A549 (cell line): Measurements from ENCODE around the gene S1PR4.

Source experiments
- CBX8 ChIP-seq: fragments of 200-600 bp; sonication (generic); IDR thresholded peaks from 2 replicates; pipeline ENCODE4 v1.6.1; 2016
- CHD2 ChIP-seq: fragments of 150-350 bp; IDR thresholded peaks from 2 replicates; pipeline ENCODE4 v1.6.1; 2014; ENCODE audit warnings: low read length; ENCODE audit not compliant: partially characterized antibody
- CHD4 ChIP-seq: fragments of 200-600 bp; sonication (generic); IDR thresholded peaks from 2 replicates; pipeline ENCODE4 v1.6.1; 2016; ENCODE audit warnings: antibody characterized with exemption, mild to moderate bottlenecking, borderline replicate concordance
- CTCF ChIP-seq: fragments of >200 bp; sonication (Bioruptor Twin); formaldehyde crosslinking; IDR thresholded peaks from 3 replicates; pipeline ENCODE4 v1.5.1; 2016
- EP300 ChIP-seq, 2 experiments: fragments of >200 bp; sonication (Bioruptor Twin); formaldehyde crosslinking; IDR thresholded peaks; 2 replicates in 1 of 2; 3 replicates in 1 of 2; pipeline ENCODE4 v1.6.1; 2016 to 2017
- ESRRA ChIP-seq: fragments of 150-350 bp; IDR thresholded peaks from 2 replicates; pipeline ENCODE4 v1.6.1; 2014; ENCODE audit warnings: mild to moderate bottlenecking, low read length, borderline replicate concordance
- MAZ ChIP-seq: fragments of 150-350 bp; IDR thresholded peaks from 2 replicates; pipeline ENCODE4 v1.6.1; 2014; ENCODE audit warnings: antibody characterized with exemption, low read depth, low read length, borderline replicate concordance
- NR3C1 ChIP-seq: fragments of >200 bp; sonication (Bioruptor Twin); formaldehyde crosslinking; IDR thresholded peaks from 3 replicates; pipeline ENCODE4 v1.6.1; 2017
- POLR2A ChIP-seq: IDR thresholded peaks from 2 replicates; pipeline ENCODE4 v1.6.1; 2012; ENCODE audit warnings: mild to moderate bottlenecking, low read length
- RAD21 ChIP-seq, 2 experiments: fragments of >200 bp in 1 of 2; sonication (Bioruptor Twin) in 1 of 2; formaldehyde crosslinking in 1 of 2; IDR thresholded peaks in 1 of 2; conservative IDR thresholded peaks in 1 of 2; 2 replicates in 1 of 2; 3 replicates in 1 of 2; pipeline ENCODE4 v1.6.1; 2012 to 2018; ENCODE audit warnings: inconsistent platforms in 1 of 2
- RCOR1 ChIP-seq: fragments of 150-350 bp; IDR thresholded peaks from 2 replicates; pipeline ENCODE4 v1.6.1; 2014; ENCODE audit warnings: antibody characterized with exemption, low read length, low read depth
- TF ChIP-seq, protein P1 (sequence below): fragments of 200-600 bp; sonication (generic); IDR thresholded peaks from 2 replicates; pipeline ENCODE4 v1.6.1; 2016; ENCODE audit warnings: antibody characterized with exemption, mild to moderate bottlenecking, moderate library complexity

DNA sequence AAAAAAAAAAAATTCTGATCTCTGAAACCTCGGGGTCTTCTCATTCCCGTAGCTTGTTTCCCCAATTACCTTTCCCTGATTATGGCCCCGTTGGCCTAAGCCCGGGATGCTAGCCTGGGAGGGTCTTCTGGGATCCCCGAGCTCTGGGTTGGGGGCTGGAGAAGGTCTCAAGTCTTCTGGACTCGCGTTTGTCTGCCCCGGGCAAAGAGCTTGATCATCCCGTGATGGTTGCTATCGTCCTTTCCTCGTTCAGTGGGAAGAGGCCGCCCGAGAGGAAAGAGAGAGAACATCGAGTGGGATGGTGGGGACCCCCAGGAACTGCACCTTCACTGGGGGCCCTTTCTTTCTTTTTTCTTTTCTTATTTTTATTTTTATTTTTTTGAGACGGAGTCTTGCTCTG is 40.3 kb upstream of the S1PR4 start:
- TF ChIP-seq CTCF = no peak
- TF ChIP-seq POLR2A = no peak
- no peak for TF ChIP-seq RAD21 (conservative IDR thresholded peaks at IDR 0.05 in 1 of 2, IDR thresholded peaks at IDR 0.05 in 1 of 2)
- no peak for TF ChIP-seq CHD4
- TF ChIP-seq, protein P1, sequence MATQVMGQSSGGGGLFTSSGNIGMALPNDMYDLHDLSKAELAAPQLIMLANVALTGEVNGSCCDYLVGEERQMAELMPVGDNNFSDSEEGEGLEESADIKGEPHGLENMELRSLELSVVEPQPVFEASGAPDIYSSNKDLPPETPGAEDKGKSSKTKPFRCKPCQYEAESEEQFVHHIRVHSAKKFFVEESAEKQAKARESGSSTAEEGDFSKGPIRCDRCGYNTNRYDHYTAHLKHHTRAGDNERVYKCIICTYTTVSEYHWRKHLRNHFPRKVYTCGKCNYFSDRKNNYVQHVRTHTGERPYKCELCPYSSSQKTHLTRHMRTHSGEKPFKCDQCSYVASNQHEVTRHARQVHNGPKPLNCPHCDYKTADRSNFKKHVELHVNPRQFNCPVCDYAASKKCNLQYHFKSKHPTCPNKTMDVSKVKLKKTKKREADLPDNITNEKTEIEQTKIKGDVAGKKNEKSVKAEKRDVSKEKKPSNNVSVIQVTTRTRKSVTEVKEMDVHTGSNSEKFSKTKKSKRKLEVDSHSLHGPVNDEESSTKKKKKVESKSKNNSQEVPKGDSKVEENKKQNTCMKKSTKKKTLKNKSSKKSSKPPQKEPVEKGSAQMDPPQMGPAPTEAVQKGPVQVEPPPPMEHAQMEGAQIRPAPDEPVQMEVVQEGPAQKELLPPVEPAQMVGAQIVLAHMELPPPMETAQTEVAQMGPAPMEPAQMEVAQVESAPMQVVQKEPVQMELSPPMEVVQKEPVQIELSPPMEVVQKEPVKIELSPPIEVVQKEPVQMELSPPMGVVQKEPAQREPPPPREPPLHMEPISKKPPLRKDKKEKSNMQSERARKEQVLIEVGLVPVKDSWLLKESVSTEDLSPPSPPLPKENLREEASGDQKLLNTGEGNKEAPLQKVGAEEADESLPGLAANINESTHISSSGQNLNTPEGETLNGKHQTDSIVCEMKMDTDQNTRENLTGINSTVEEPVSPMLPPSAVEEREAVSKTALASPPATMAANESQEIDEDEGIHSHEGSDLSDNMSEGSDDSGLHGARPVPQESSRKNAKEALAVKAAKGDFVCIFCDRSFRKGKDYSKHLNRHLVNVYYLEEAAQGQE = no peak
- TF ChIP-seq ESRRA = no peak
- TF ChIP-seq CBX8 = no peak
- TF ChIP-seq CHD2 = no peak
- no peak for TF ChIP-seq MAZ
- TF ChIP-seq EP300 (IDR thresholded peaks at IDR 0.05) = no peak
- no peak for TF ChIP-seq NR3C1
- TF ChIP-seq RCOR1 = no peak
